Prostate gland (tissue), 2 donors: ENCODE results near the gene ZNF423. TPM values are rescaled to one million over a fixed set of nuclear protein-coding genes. Genes with fewer than 3 reads are reported as not detected.

Experiments
- DNase-seq: peaks from one replicate; pipeline ENCODE4 v3.0.0-alpha.2; 2019; ENCODE audit warnings: low spot score
- H3K27ac ChIP-seq, 2 donors: fragments of 200-600 bp; sonication (generic); 2 replicates each; pipeline ENCODE4 v1.5.1; 2017 to 2019
- H3K27me3 ChIP-seq: fragments of 200-600 bp; sonication (generic); replicated peaks from 2 replicates; pipeline ENCODE4 v1.5.1; 2019; ENCODE audit not compliant: insufficient read depth
- H3K36me3 ChIP-seq, 2 donors: fragments of 200-600 bp; sonication (generic); 1 replicate in 1 of 2; 2 replicates in 1 of 2; pipeline versions ENCODE4 v1.5.1 to v1.8.1; 2017 to 2019
- H3K4me1 ChIP-seq: fragments of 200-600 bp; sonication (generic); replicated peaks from 2 replicates; pipeline ENCODE4 v1.5.1; 2019
- H3K4me3 ChIP-seq, 2 donors: fragments of 200-600 bp; sonication (generic); 2 replicates each; pipeline ENCODE4 v1.5.1; 2017 to 2019
- H3K9me3 ChIP-seq: fragments of 200-600 bp; sonication (generic); 2 replicates; pipeline ENCODE4 v1.5.1; 2017
- CTCF ChIP-seq, 4 experiments: fragments of 200-600 bp in 2 of 4; fragments of 450-650 bp in 2 of 4; sonication (generic) in 2 of 4; IDR thresholded peaks; 1 replicate in 3 of 4; 2 replicates in 1 of 4; pipeline ENCODE4 v1.5.1; 2016 to 2019; ENCODE audit warnings: antibody characterized with exemption in 4 of 4, mild to moderate bottlenecking in 2 of 4, moderate library complexity in 2 of 4
- POLR2A ChIP-seq: fragments of 450-650 bp; IDR thresholded peaks from one replicate; pipeline ENCODE4 v1.6.1; 2016; ENCODE audit warnings: antibody characterized with exemption, mild to moderate bottlenecking
- POLR2AphosphoS5 ChIP-seq: sonication (generic); formaldehyde crosslinking; IDR thresholded peaks from one replicate; pipeline ENCODE4 v1.6.1; 2017; ENCODE audit warnings: antibody characterized with exemption
- WGBS: methylation state at CpG from one replicate; pipeline ENCODE4 v1.1.5; 2018; 5-methylcytosine and 5-hydroxymethylcytosine counted together
- intact Hi-C: fragments of 100-400 bp; cut with DNase I; formaldehyde crosslinking; loops from one replicate; pipeline ENCODE4 v1.14.2; 2022
- total RNA-seq, 2 donors: library from RNA; depleted of rRNA; stranded (reverse); fragments of >200 nt; gene quantifications; one replicate each; pipeline ENCODE4 v1.1.0, GENCODE V29; 2016

The ZNF423 gene
- total RNA-seq, 2 donors from 2014 or later: 6.1 to 22.7 TPM

- H3K4me3 ChIP-seq: no peak overlapping the region
- DNase-seq: no peak
- no peaks in the 10 kb centered on the region for H3K4me1 ChIP-seq
- no peak overlapping the region for H3K27ac ChIP-seq
- WGBS: 74% methylated on average over 9 of the region's 9 CpGs
- H3K36me3 ChIP-seq: no peaks in the 10 kb centered on the region
- TF ChIP-seq POLR2A (no peak), POLR2AphosphoS5 (no peak), CTCF (IDR thresholded peaks at IDR 0.05) (no peak)
- H3K27me3 ChIP-seq: no peaks in the 10 kb centered on the region
- intact Hi-C loops: loop anchor here (5.0 kb wide), 2 partner anchors 150 to 265 kb away; no protein-coding TSS in a partner anchor
- no peaks in the 10 kb centered on the region for H3K9me3 ChIP-seq
Observed at GRCh38 chr16:49757559-49758069, 98.3 kb downstream of the ZNF423 start.

- WGBS: 86% methylated on average over 10 of the region's 10 CpGs
- no peaks in the 10 kb centered on the region for H3K9me3 ChIP-seq
- H3K27me3 ChIP-seq: no peaks in the 10 kb centered on the region
- no peaks in the 10 kb centered on the region for H3K4me1 ChIP-seq
- DNase-seq: no peak
- H3K36me3 ChIP-seq: no peaks in the 10 kb centered on the region
- intact Hi-C loops: loop anchor here (5.0 kb wide), 2 partner anchors 150 to 265 kb away; no protein-coding TSS in a partner anchor
- H3K4me3 ChIP-seq: no peak overlapping the region
- H3K27ac ChIP-seq: no peak overlapping the region
- no peak for TF ChIP-seq POLR2A
- TF ChIP-seq CTCF (IDR thresholded peaks at IDR 0.05): no peak
- no peak for TF ChIP-seq POLR2AphosphoS5
Observed at GRCh38 chr16:49756775-49757558, 98.9 kb downstream of the ZNF423 start.

GRCh38 chr16:49755716-49756505, 100.0 kb downstream of the ZNF423 start:
- WGBS: 69% methylated on average over 13 of the region's 13 CpGs
- no peak overlapping the region for H3K4me3 ChIP-seq
- no peak overlapping the region for H3K27ac ChIP-seq

GRCh38 chr16:49755313-49755620, 100.6 kb downstream of the ZNF423 start:
- no peaks in the 10 kb centered on the region for H3K36me3 ChIP-seq
- TF ChIP-seq CTCF (IDR thresholded peaks at IDR 0.05) (peak in 3 of 4 experiments; percentile 24 to 46 (median 45)), POLR2A (no peak), POLR2AphosphoS5 (no peak)
- peak overlapping the region; percentile 14 to 18 for H3K4me3 ChIP-seq
- whole genome bisulfite sequencing: 2% methylated on average over 10 of the region's 10 CpGs
- intact Hi-C loops: loop anchor here (5.0 kb wide), 2 partner anchors 148 to 263 kb away; no protein-coding TSS in a partner anchor
- no peaks in the 10 kb centered on the region for H3K27me3 ChIP-seq
- DNase-seq: peak; percentile 16
- H3K4me1 ChIP-seq: no peaks in the 10 kb centered on the region
- no peaks in the 10 kb centered on the region for H3K9me3 ChIP-seq
- H3K27ac ChIP-seq: peak overlapping the region; percentile 37 to 42

More at GRCh38 chr16:49755716-49756505, 100.0 kb downstream of the ZNF423 start:
- DNase-seq: no peak
- intact Hi-C loops: loop anchor here (5.0 kb wide), 2 partner anchors 149 to 264 kb away; no protein-coding TSS in a partner anchor
- Histone ChIP-seq H3K9me3 (no peaks in the 10 kb centered on the region), H3K36me3 (no peaks in the 10 kb centered on the region), H3K27me3 (no peaks in the 10 kb centered on the region), H3K4me1 (no peaks in the 10 kb centered on the region)
- TF ChIP-seq POLR2A: no peak
- TF ChIP-seq CTCF (IDR thresholded peaks at IDR 0.05): no peak
- TF ChIP-seq POLR2AphosphoS5: no peak
